Mesenchymal stem cell (in vitro differentiated cells and primary cell): ENCODE data around the gene ITGA2.

Experiments used
- DNase-seq: peaks from one replicate; pipeline ENCODE4 v3.0.0-alpha.2; 2013
- H2AFZ ChIP-seq: one replicate; pipeline ENCODE4 v1.6.1; 2013; ENCODE audit warnings: low read depth, mild to moderate bottlenecking, control low read depth, inconsistent platforms, low read length, moderate library complexity
- H2AK5ac ChIP-seq: 2 replicates; pipeline ENCODE4 v1.6.1; 2013; ENCODE audit warnings: low read length, moderate library complexity, mild to moderate bottlenecking, inconsistent platforms; ENCODE audit not compliant: severe bottlenecking
- H2BK120ac ChIP-seq: one replicate; pipeline ENCODE4 v1.6.1; 2013; ENCODE audit warnings: low read depth, mild to moderate bottlenecking, inconsistent platforms, low read length, moderate library complexity
- H2BK12ac ChIP-seq, 2 experiments: one replicate each; pipeline ENCODE4 v1.6.1; 2013; ENCODE audit warnings: inconsistent platforms in 2 of 2, low read length in 2 of 2, mild to moderate bottlenecking in 2 of 2, moderate library complexity in 2 of 2, control low read depth in 1 of 2
- H2BK15ac ChIP-seq: one replicate; pipeline ENCODE4 v1.6.1; 2013; ENCODE audit warnings: mild to moderate bottlenecking, low read depth, inconsistent platforms; ENCODE audit not compliant: poor library complexity, severe bottlenecking
- H2BK5ac ChIP-seq: 2 replicates; pipeline ENCODE4 v1.6.1; 2013; ENCODE audit warnings: low read depth, mild to moderate bottlenecking, low read length, control low read depth, inconsistent platforms; ENCODE audit not compliant: poor library complexity, severe bottlenecking
- H3K14ac ChIP-seq, 2 experiments: one replicate each; pipeline ENCODE4 v1.6.1; 2013; ENCODE audit warnings: inconsistent platforms in 2 of 2, low read length in 2 of 2, control low read depth in 1 of 2, mild to moderate bottlenecking in 1 of 2, moderate library complexity in 1 of 2
- H3K18ac ChIP-seq, 2 experiments: one replicate each; pipeline ENCODE4 v1.6.1; 2013; ENCODE audit warnings: inconsistent platforms in 2 of 2, low read length in 2 of 2, control low read depth in 1 of 2, low read depth in 1 of 2, mild to moderate bottlenecking in 1 of 2
- H3K23ac ChIP-seq, 2 experiments: one replicate each; pipeline ENCODE4 v1.6.1; 2013; ENCODE audit warnings: inconsistent platforms in 2 of 2, low read length in 2 of 2, mild to moderate bottlenecking in 2 of 2, moderate library complexity in 2 of 2, control low read depth in 1 of 2
- H3K27ac ChIP-seq: 2 replicates; pipeline ENCODE4 v1.5.1; 2013; ENCODE audit warnings: mild to moderate bottlenecking, moderate library complexity, low read length, control low read depth, inconsistent platforms; ENCODE audit not compliant: poor library complexity, severe bottlenecking
- H3K27me3 ChIP-seq, 2 experiments: 2 replicates each; pipeline versions ENCODE4 v1.6.1 to v1.7.0; 2013; ENCODE audit warnings: low read length in 2 of 2, mild to moderate bottlenecking in 2 of 2, moderate library complexity in 2 of 2, control low read depth in 1 of 2, inconsistent platforms in 1 of 2; ENCODE audit not compliant: control insufficient read depth in 1 of 2, insufficient read depth in 1 of 2
- H3K36me3 ChIP-seq, 2 experiments: 2 replicates each; pipeline versions ENCODE4 v1.6.1 to v1.7.0; 2013; ENCODE audit warnings: low read length in 2 of 2, control low read depth in 1 of 2, inconsistent platforms in 1 of 2, low read depth in 1 of 2, mild to moderate bottlenecking in 1 of 2; ENCODE audit not compliant: insufficient read depth in 2 of 2, control insufficient read depth in 1 of 2
- H3K4ac ChIP-seq, 2 experiments: one replicate each; pipeline ENCODE4 v1.6.1; 2013; ENCODE audit warnings: inconsistent platforms in 2 of 2, low read length in 2 of 2, mild to moderate bottlenecking in 2 of 2, moderate library complexity in 2 of 2, control low read depth in 1 of 2, low read depth in 1 of 2
- H3K4me1 ChIP-seq: 2 replicates; pipeline ENCODE4 v1.6.1; 2013; ENCODE audit warnings: low read depth, low read length, control low read depth; ENCODE audit not compliant: control insufficient read depth, insufficient read depth
- H3K4me2 ChIP-seq: 2 replicates; pipeline ENCODE4 v1.6.1; 2013; ENCODE audit warnings: low read length, mild to moderate bottlenecking, inconsistent platforms; ENCODE audit not compliant: poor library complexity, severe bottlenecking
- H3K4me3 ChIP-seq, 2 experiments: 2 replicates each; pipeline versions ENCODE4 v1.5.1 to v1.7.0; 2013; ENCODE audit warnings: low read length in 2 of 2, mild to moderate bottlenecking in 2 of 2, control low read depth in 1 of 2, low read depth in 1 of 2; ENCODE audit not compliant: insufficient read depth in 1 of 2
- H3K79me1 ChIP-seq: replicated peaks from 2 replicates; pipeline ENCODE4 v1.6.1; 2013; ENCODE audit warnings: mild to moderate bottlenecking, control low read depth, low read length, inconsistent platforms; ENCODE audit not compliant: poor library complexity, severe bottlenecking
- H3K9ac ChIP-seq: 2 replicates; pipeline ENCODE4 v1.7.0; 2013; ENCODE audit warnings: mild to moderate bottlenecking, low read length, moderate library complexity
- H3K9me3 ChIP-seq: 2 replicates; pipeline ENCODE4 v1.7.0; 2013; ENCODE audit warnings: mild to moderate bottlenecking, low read length; ENCODE audit not compliant: control insufficient read depth
- H4K8ac ChIP-seq: one replicate; pipeline ENCODE4 v1.6.1; 2013; ENCODE audit warnings: inconsistent platforms, mild to moderate bottlenecking, low read length, moderate library complexity
- H4K91ac ChIP-seq: one replicate; pipeline ENCODE4 v1.6.1; 2013; ENCODE audit warnings: mild to moderate bottlenecking, low read length, inconsistent platforms
- WGBS: methylation state at CpG from one replicate; pipeline ENCODE4 v1.1.7; 2013; ENCODE audit warnings: mixed read lengths; 5-methylcytosine and 5-hydroxymethylcytosine counted together

The ITGA2 gene

DNA sequence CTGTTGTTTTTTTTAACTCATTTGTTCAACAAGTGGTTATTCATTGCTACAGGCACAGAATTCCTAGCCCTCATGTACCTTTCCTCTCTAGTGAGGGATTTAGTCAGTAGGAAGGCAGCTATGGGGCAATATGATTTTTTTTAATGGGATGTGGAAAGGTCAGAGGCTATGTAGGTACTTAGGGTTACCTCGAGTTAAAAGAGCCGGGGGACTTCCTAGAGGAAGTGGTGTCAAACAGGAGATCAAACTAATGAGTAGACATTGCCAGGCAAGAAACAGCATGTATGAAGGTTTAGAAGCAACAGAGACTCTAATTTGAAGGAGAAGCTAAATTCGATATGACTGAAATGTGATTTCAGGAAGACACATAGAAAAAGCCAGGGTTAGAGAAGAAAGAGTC, 50.7 kb downstream of the ITGA2 start:
- Histone ChIP-seq H3K9ac (no peak overlapping the region), H3K27ac (no peak overlapping the region), H3K4me2 (no peak overlapping the region), H3K14ac (no peak overlapping the region), H3K27me3 (no peaks in the 10 kb centered on the region), H2BK12ac (no peak overlapping the region), H3K4me1 (peaks cover 5% of the 10 kb centered on the region), H2AK5ac (no peak overlapping the region), H3K18ac (no peak overlapping the region), H2BK120ac (no peak overlapping the region), H2AFZ (no peak overlapping the region), H3K9me3 (no peaks in the 10 kb centered on the region), H3K36me3 (no peaks in the 10 kb centered on the region), H2BK15ac (no peak overlapping the region), H3K23ac (no peak overlapping the region), H3K4ac (no peak overlapping the region), H4K8ac (no peak overlapping the region), H4K91ac (no peak overlapping the region), H3K4me3 (no peak overlapping the region), H2BK5ac (no peak overlapping the region), H3K79me1 (peaks cover 2% of the 10 kb centered on the region)
- 73% methylated on average over 3 of the region's 3 CpGs for WGBS
- no peak for DNase-seq

DNA sequence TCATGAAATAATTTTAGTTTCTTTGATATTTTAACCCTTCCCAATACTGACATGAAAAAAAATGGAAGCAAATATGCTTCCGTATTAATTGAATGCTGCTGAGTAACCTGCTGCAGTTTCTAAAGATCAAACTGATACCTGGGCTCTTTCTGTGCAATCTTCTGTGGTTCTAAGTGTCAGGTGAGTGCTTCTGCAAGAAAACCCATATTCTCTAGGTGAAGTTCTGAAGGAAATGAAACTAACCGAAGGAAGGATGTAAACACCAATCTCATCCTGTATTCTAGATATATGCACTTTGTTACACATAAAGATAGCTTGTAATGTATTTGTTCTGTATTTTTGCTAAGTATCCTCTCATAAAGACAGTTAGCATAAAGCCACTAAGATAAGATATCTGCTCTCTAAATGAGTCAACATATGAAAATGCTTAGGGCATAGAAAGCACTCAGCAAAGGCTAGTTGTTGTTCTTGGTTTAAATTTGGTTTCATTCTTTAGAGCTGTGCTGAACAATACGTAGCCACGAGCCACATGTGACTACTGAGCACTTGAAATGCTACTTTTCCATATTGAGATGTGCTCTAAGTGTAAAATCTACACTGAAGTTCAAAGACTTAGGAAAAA, 52.0 kb downstream of the ITGA2 start:
- H3K9me3 ChIP-seq, result no peaks in the 10 kb centered on the region
- no peak overlapping the region for H2AFZ ChIP-seq
- H3K4ac ChIP-seq, result no peak overlapping the region
- peak overlapping the region; percentile 8 for H3K9ac ChIP-seq
- no peak overlapping the region for H2BK12ac ChIP-seq
- H3K27ac ChIP-seq, result no peak overlapping the region
- H2BK120ac ChIP-seq, result no peak overlapping the region
- no peaks in the 10 kb centered on the region for H3K36me3 ChIP-seq
- no peaks in the 10 kb centered on the region for H3K79me1 ChIP-seq
- H2BK5ac ChIP-seq, result no peak overlapping the region
- peaks cover 5% of the 10 kb centered on the region for H3K4me1 ChIP-seq
- H4K91ac ChIP-seq, result no peak overlapping the region
- H3K27me3 ChIP-seq, result no peaks in the 10 kb centered on the region
- 29% methylated on average over 4 of the region's 4 CpGs for WGBS
- H3K4me3 ChIP-seq, result peak overlapping the region in 1 of 2 experiments; percentile 5
- no peak overlapping the region for H3K14ac ChIP-seq
- no peak overlapping the region for H3K18ac ChIP-seq
- H2BK15ac ChIP-seq, result no peak overlapping the region
- no peak overlapping the region for H3K4me2 ChIP-seq
- no peak overlapping the region for H2AK5ac ChIP-seq
- DNase-seq, result peak; percentile 66
- H4K8ac ChIP-seq, result no peak overlapping the region
- H3K23ac ChIP-seq, result no peak overlapping the region

DNA sequence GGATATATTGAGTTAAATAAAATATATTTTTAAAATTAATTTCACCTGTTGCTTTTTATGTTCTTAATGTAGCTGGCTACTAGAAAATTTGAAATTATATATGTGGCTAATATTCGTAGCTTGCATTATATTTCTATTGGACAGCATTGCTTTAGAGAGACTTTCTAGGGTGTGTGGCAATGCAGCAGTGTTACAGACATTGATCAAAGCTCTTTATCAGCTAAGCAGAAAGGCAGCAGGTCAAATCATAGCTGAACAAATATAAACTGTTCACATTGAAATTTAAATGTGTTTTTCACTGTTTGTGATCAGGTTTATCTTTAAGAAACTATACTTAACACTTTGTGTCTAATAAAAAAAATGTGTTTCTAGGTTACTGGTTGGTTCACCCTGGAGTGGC, 52.6 kb downstream of the ITGA2 start:
- Histone ChIP-seq H3K4me1 (peaks cover 5% of the 10 kb centered on the region), H2BK12ac (no peak overlapping the region), H2AK5ac (no peak overlapping the region), H4K91ac (no peak overlapping the region), H2BK15ac (no peak overlapping the region), H2BK120ac (no peak overlapping the region), H3K27me3 (no peaks in the 10 kb centered on the region), H3K4ac (no peak overlapping the region), H3K36me3 (no peaks in the 10 kb centered on the region), H3K9me3 (no peaks in the 10 kb centered on the region), H3K23ac (no peak overlapping the region), H3K18ac (no peak overlapping the region), H3K14ac (no peak overlapping the region), H3K4me2 (no peak overlapping the region), H3K9ac (peak overlapping the region; percentile 8), H3K27ac (no peak overlapping the region), H3K4me3 (no peak overlapping the region), H4K8ac (no peak overlapping the region), H2BK5ac (no peak overlapping the region), H3K79me1 (no peaks in the 10 kb centered on the region), H2AFZ (no peak overlapping the region)
- no peak for DNase-seq
- 91% methylated on average over 1 of the region's 1 CpG for WGBS

DNA sequence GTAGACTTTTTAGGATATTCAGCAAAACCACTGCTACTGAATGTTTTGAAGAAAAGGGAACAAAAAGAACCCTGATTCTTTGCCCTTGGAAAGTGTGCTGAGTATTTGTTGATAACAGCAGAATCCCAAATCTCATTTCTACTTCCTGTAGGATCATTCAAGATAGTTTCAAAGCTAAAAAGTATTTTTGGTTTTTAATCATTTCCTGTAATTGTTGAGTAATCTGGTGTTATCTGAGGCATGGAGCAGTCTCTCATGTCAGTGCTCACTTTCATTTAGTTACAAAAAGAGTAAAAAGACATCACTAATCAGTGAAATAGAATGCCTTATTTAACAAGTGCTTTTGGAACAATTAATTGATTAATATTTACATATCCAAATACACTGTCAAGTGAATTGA, 56.1 kb downstream of the ITGA2 start:
- Histone ChIP-seq H2BK12ac (no peak overlapping the region), H3K4me3 (no peak overlapping the region), H3K79me1 (no peaks in the 10 kb centered on the region), H3K27me3 (no peaks in the 10 kb centered on the region), H3K14ac (no peak overlapping the region), H3K4me1 (no peaks in the 10 kb centered on the region), H3K4ac (no peak overlapping the region), H2AFZ (no peak overlapping the region), H3K4me2 (no peak overlapping the region), H3K36me3 (peaks cover 0 to 16% of the 10 kb centered on the region in 2 experiments), H2AK5ac (no peak overlapping the region), H2BK5ac (no peak overlapping the region), H3K9me3 (no peaks in the 10 kb centered on the region), H3K18ac (no peak overlapping the region), H2BK15ac (no peak overlapping the region), H4K91ac (no peak overlapping the region), H3K23ac (no peak overlapping the region), H3K27ac (no peak overlapping the region), H3K9ac (peak overlapping the region; percentile 3), H2BK120ac (no peak overlapping the region), H4K8ac (no peak overlapping the region)
- no peak for DNase-seq
